ENCODE measurements around the gene RALGDS. TPM values are rescaled to one million over a fixed set of nuclear protein-coding genes. Genes with fewer than 3 reads are reported as not detected.
A peak's percentile ranks its signal among the peaks of the same experiment; 100 is the strongest.

RALGDS gene
- total and polyA plus RNA-seq, 2 experiments from 2014 or later = 50.4 to 58.3 TPM

DNA sequence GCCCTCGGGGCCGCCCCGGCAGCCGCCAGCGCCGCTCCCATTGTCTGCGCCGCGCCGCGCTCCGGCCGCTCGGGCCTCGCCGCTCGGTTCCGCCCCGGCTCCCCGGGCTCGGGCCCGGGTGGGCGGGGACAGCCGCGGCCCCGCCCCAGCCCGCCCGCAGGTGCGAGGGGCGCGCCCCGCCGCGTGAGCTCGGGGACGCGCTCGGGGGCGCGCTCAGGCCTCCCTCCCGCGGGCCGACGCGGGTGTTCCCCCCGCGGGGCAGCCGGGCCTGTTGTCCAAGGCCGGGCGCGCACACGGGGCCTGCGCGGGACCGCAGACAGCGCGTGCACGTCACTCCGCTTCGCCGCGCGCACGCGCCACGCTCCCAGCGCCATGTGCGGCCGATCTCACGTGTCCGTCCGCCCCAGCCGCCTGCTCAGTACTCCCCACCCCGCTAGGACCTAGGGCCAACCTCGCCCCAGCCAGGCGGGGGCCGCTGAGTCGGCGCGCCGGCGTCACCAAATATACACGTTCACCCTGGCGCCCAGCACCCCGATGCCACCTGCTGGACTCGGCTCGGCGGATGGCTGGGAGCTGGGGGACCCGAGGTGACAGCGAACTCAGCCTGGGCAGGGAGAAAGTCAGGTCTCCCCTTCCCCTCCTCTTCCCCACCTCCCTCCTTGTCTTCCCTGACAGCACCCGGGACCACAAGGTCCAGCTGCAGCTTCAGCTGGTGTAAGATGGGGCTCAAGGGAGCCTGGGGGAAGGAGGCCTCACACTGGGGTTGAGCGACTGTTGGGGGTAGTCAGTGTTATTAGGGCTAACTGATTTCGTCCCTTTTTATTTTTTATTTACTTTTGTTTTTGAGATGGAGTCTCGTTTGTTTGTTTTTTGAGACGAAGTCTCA lies 28.3 kb upstream of the RALGDS start:
- Histone ChIP-seq H3K27me3 (no peaks in the 10 kb centered on the region), H3K9me3 (ENCODE audit: low read depth) (no peaks in the 10 kb centered on the region), H3K27ac (peak overlapping the region; percentile 26), H3K4me3 (peak overlapping the region; percentile 32), H3K36me3 (no peaks in the 10 kb centered on the region), H3K4me1 (ENCODE audit: low read depth) (peaks cover 6% of the 10 kb centered on the region)
- TF ChIP-seq, protein P1, sequence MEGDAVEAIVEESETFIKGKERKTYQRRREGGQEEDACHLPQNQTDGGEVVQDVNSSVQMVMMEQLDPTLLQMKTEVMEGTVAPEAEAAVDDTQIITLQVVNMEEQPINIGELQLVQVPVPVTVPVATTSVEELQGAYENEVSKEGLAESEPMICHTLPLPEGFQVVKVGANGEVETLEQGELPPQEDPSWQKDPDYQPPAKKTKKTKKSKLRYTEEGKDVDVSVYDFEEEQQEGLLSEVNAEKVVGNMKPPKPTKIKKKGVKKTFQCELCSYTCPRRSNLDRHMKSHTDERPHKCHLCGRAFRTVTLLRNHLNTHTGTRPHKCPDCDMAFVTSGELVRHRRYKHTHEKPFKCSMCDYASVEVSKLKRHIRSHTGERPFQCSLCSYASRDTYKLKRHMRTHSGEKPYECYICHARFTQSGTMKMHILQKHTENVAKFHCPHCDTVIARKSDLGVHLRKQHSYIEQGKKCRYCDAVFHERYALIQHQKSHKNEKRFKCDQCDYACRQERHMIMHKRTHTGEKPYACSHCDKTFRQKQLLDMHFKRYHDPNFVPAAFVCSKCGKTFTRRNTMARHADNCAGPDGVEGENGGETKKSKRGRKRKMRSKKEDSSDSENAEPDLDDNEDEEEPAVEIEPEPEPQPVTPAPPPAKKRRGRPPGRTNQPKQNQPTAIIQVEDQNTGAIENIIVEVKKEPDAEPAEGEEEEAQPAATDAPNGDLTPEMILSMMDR (IDR thresholded peaks at IDR 0.05; ENCODE audit: low read depth, low read length) = no peak
- DNase-seq (ENCODE audit: low read depth in 1 of 2, low spot score in 1 of 2) = peak; percentile 89 to 92

DNA sequence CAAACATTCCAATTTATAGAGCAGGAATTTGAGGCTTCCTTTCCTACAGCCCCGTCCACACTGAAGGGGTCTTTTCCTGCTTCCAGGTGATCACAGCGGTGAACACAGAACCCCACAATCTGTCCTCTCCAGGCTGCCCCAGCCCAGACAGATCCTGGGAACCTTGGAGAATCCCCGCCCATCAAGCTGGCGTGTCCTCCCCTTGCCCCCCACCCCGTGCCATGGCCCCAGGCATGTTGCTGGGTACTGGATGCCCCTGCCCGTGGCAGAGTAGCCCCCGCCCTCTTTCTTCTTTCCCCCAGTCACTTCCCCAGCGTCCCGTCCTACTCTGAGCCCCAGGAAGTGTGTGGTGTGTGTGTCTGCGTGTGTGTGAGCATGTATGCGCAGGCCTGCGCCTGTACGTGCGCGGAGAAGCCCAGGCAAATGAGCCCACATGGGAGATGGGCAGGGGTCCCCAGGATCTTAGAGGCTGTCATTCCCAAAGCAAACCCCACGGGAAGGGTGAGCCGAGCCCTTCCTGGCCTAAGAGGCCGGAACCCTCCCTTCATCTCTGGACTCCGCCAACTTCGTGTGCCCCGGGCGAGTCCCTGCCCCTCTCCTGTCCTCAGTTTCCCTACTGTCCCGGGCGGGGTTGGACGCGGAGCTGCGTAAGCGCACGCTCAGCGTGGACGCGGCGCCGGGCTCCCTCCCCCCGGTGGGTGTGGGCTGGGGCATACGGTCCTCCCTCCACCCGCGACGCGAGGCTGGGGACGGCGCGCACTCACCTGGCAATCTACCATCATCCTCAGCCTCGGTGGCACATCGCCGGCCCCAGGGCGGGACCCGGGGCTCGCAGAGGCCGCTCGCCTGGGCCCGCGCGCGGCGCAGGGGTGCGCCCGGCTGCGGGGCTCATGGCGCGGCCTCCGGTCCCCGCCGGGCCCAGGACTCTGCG lies 27.4 kb upstream of the RALGDS start:
- H3K4me3 ChIP-seq = peak overlapping the region; percentile 54
- TF ChIP-seq, protein P1 (IDR thresholded peaks at IDR 0.05; ENCODE audit: low read depth, low read length) = no peak
- peak overlapping the region; percentile 73 for H3K27ac ChIP-seq
- no peaks in the 10 kb centered on the region for H3K27me3 ChIP-seq
- peak; percentile 22 to 46 for DNase-seq (ENCODE audit: low read depth in 1 of 2, low spot score in 1 of 2)
- no peaks in the 10 kb centered on the region for H3K36me3 ChIP-seq
- no peaks in the 10 kb centered on the region for H3K9me3 ChIP-seq (ENCODE audit: low read depth)
- peaks cover 10% of the 10 kb centered on the region for H3K4me1 ChIP-seq (ENCODE audit: low read depth)

DNA sequence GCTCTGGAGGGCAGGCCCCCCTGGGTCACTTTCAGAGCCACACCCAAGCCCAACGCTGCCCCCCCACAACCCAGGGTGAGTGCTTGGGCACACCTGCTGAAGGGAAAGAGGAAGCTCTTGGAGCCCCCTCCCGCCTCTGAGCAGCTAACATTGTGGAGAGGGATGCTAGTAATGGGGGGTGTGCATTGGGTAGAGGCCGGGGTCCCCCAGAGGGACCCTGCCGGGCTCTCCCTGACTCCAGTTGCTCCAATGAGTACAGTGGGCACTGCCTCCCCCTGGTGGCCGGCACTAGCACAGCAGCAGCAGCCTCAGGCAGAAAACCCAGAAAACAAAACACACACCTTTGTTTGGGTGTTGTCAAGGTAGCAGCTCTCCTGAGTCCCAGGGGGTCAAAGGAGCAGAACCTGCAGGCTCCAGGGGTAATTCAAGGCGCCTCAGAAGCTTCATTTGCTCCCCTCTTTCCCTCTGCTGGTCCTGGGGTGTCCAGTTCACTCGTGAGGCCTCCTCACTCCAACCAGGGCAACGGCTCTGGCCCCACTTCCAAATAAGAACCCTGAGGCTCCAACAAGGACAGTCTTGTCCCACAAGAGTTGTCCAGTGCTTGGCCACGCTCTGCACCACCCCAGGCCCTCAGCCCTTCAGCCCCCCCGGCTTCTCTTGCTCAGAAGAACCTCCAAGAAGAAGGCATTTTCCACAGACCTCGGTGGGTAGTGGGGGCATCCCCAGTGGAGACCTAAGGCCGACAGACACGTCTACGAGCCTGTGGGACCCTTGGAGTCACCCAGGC lies 26.6 kb upstream of the RALGDS start:
- peaks cover 17% of the 10 kb centered on the region for H3K4me1 ChIP-seq (ENCODE audit: low read depth)
- peak; percentile 59 to 72 for DNase-seq (ENCODE audit: low read depth in 1 of 2, low spot score in 1 of 2)
- peak overlapping the region; percentile 54 for H3K4me3 ChIP-seq
- no peaks in the 10 kb centered on the region for H3K9me3 ChIP-seq (ENCODE audit: low read depth)
- no peaks in the 10 kb centered on the region for H3K36me3 ChIP-seq
- H3K27ac ChIP-seq = peak overlapping the region; percentile 73
- no peaks in the 10 kb centered on the region for H3K27me3 ChIP-seq
- TF ChIP-seq, protein P1 (IDR thresholded peaks at IDR 0.05; ENCODE audit: low read depth, low read length) = peak; percentile 99

DNA sequence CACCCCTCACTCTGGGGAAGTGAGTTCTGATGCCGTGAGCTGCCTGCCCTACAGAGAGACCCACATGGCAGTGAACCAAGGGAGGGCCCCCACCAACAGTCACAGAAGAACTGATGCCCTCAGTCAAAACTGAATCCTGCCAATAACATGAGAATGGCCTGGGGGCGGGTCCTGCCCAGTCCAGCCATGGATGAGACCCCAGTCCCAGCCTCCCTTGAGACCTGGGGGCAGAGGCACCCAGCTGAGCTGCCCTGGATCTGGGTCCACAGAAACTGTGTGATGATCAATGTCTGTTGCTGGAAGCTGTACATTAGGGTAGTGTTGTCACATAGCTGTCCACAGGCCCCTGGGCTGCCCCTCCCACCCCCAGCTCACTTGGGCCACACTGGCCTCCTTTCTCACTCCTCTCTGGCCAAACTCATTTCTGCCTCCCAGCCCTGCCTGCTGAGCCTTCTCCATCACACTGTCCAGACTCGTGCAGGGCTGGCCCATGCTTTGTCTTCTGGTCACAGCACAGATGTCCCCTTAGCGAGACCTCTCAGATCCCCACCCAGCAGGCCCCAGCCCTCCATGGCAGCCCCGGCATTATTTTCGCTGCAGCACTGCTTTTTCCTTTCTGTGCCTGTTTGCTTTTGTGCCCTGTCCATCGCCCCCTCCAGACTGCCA lies 25.8 kb upstream of the RALGDS start:
- Histone ChIP-seq H3K9me3 (ENCODE audit: low read depth) (no peaks in the 10 kb centered on the region), H3K4me3 (no peak overlapping the region), H3K4me1 (ENCODE audit: low read depth) (peaks cover 17% of the 10 kb centered on the region), H3K27me3 (no peaks in the 10 kb centered on the region), H3K36me3 (no peaks in the 10 kb centered on the region), H3K27ac (no peak overlapping the region)
- DNase-seq (ENCODE audit: low read depth in 1 of 2, low spot score in 1 of 2) = no peak
- TF ChIP-seq, protein P1 (IDR thresholded peaks at IDR 0.05; ENCODE audit: low read depth, low read length) = no peak

All from cardiac muscle cell (in vitro differentiated cells and primary cell).